GM18873 (cell line): ENCODE data around the gene LRP6.
"Not testable (repeated sequence)": the region's sequence is repeated elsewhere in the genome, so short reads cannot be mapped to it uniquely, and the experiment has no call there.

Experiments
- ATAC-seq: cut with Tn5 transposase; IDR thresholded peaks from one replicate; pipeline ENCODE4 v1.9.1; 2021; ENCODE audit warnings: mild to moderate bottlenecking, moderate library complexity, moderate number of reproducible peaks; ENCODE audit not compliant: unreplicated experiment, low FRiP score

LRP6 gene

GRCh38 chr12:12266389-12266872, 413 bp downstream of the LRP6 start:
- no peak for ATAC-seq

- ATAC-seq, result no peak
Measured at GRCh38 chr12:12265571-12266388, 1.1 kb downstream of the LRP6 start.

GRCh38 chr12:12265035-12265434, 1.8 kb downstream of the LRP6 start:
- no peak for ATAC-seq

GRCh38 chr12:12263909-12264308, 2.9 kb downstream of the LRP6 start:
- no peak for ATAC-seq

GRCh38 chr12:12256291-12256757, 10.5 kb downstream of the LRP6 start:
- not testable (repeated sequence) for ATAC-seq

- ATAC-seq, result no peak
Measured at GRCh38 chr12:12254553-12254952, 12.3 kb downstream of the LRP6 start.

- ATAC-seq, result no peak
Measured at GRCh38 chr12:12249216-12250050, 17.4 kb downstream of the LRP6 start.

- no peak for ATAC-seq
Measured at GRCh38 chr12:12247584-12247983, 19.3 kb downstream of the LRP6 start.

- ATAC-seq, result no peak
Measured at GRCh38 chr12:12244341-12244740, 22.5 kb downstream of the LRP6 start.

- ATAC-seq, result no peak
Measured at GRCh38 chr12:12240662-12241340, 26.0 kb downstream of the LRP6 start.

GRCh38 chr12:12239127-12239526, 27.7 kb downstream of the LRP6 start:
- no peak for ATAC-seq

- ATAC-seq, result no peak
Measured at GRCh38 chr12:12238605-12239004, 28.2 kb downstream of the LRP6 start.

GRCh38 chr12:12236896-12237295, 29.9 kb downstream of the LRP6 start:
- no peak for ATAC-seq

- ATAC-seq, result no peak
Measured at GRCh38 chr12:12230275-12230674, 36.6 kb downstream of the LRP6 start.

GRCh38 chr12:12229556-12230092, 37.2 kb downstream of the LRP6 start:
- no peak for ATAC-seq

- no peak for ATAC-seq
Measured at GRCh38 chr12:12228402-12228801, 38.4 kb downstream of the LRP6 start.

- no peak for ATAC-seq
Measured at GRCh38 chr12:12226187-12226586, 40.7 kb downstream of the LRP6 start.

GRCh38 chr12:12224240-12224940, 42.5 kb downstream of the LRP6 start:
- no peak for ATAC-seq

GRCh38 chr12:12221560-12221959, 45.3 kb downstream of the LRP6 start:
- no peak for ATAC-seq

GRCh38 chr12:12219664-12220063, 47.2 kb downstream of the LRP6 start:
- no peak for ATAC-seq
